Body of pancreas (tissue), 4 donors: ENCODE data around the gene ACE.

Source experiments
- CTCF ChIP-seq, 7 experiments: fragments of 450-650 bp in 4 of 7; fragments of 200-600 bp in 3 of 7; sonication (generic) in 3 of 7; IDR thresholded peaks; one replicate each; pipeline ENCODE4 v1.5.1; 2016 to 2019; ENCODE audit warnings: antibody characterized with exemption in 7 of 7
- POLR2A ChIP-seq, 3 donors: fragments of 450-650 bp; IDR thresholded peaks; one replicate each; pipeline ENCODE4 v1.6.1; 2016; ENCODE audit warnings: antibody characterized with exemption in 3 of 3, mild to moderate bottlenecking in 2 of 3

GRCh38 chr17:63537991-63538692 lies 61.3 kb downstream of the ACE start:
- no peak for TF ChIP-seq CTCF (IDR thresholded peaks at IDR 0.05)
- TF ChIP-seq POLR2A (IDR thresholded peaks at IDR 0.05), result no peak
